T-helper 1 cell treated with Interleukin-12 subunit alpha and Interleukin-12 subunit beta and Interleukin-4 antibody, amounts not matched to agents 30 μg/mL and 1 μg/mL, for 36 hours (primary cell): Measurements from ENCODE around the gene MED12.

Source experiments
- H3K27ac Mint-ChIP-seq: one replicate; pipeline ENCODE4 v1.8.0; 2021; ENCODE audit warnings: mild to moderate bottlenecking, mixed read lengths
- H3K27me3 Mint-ChIP-seq: one replicate; pipeline ENCODE4 v1.8.0; 2021; ENCODE audit warnings: low read depth, mixed read lengths
- H3K36me3 Mint-ChIP-seq: one replicate; pipeline ENCODE4 v1.8.0; 2021; ENCODE audit warnings: low read depth, mixed read lengths
- H3K4me1 Mint-ChIP-seq: one replicate; pipeline ENCODE4 v1.8.0; 2021; ENCODE audit warnings: low read depth, mixed read lengths
- H3K4me3 Mint-ChIP-seq: one replicate; pipeline ENCODE4 v1.8.0; 2021; ENCODE audit warnings: mild to moderate bottlenecking, moderate library complexity, mixed read lengths
- H3K9me3 Mint-ChIP-seq: one replicate; pipeline ENCODE4 v1.8.0; 2021; ENCODE audit warnings: mixed read lengths

The MED12 gene

DNA sequence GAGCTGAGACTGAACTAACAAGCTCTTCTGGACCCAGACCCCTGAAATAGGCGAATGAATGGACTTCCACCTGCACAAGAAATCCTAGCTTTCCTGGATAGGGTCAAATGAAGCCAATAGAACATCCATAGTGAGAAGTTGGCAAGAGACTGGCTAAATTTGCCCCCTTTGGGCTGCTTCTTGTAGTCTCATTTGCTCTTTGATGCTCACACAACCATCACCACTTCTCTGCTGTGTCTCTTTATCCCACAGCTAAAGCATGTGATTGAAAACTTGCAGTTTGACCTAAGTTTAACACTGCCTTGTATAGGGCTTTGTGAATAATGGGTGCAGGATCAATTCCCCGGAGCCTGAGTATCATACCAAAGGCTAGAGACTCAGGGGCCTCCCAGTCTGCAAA lies 64.5 kb downstream of the MED12 start:
- Mint-ChIP-seq H3K4me3 (peak overlapping the region; percentile 86), H3K27me3 (no peaks in the 10 kb centered on the region), H3K9me3 (no peaks in the 10 kb centered on the region), H3K4me1 (peaks cover 10% of the 10 kb centered on the region), H3K27ac (peak overlapping the region; percentile 96), H3K36me3 (peaks cover 11% of the 10 kb centered on the region)

DNA sequence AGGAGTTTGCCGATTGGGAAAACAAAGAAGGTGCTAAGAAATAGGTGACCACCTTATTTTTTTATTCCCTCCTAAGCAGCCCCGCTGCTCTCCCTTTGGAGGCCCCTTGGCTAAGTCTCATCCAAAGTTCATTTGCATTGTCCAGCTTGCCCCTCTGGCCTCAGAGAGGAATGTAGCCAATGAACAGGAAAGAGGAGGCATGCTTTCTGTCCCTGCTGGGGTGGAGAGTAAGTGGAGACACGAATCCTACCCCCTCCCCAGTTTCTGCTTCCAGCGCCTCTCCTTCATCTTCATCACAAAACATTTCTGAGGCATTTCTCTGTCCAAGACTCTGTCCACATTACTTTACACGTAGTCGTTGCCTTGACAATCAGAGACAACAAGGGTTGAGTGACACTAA lies 64.9 kb downstream of the MED12 start:
- Mint-ChIP-seq H3K36me3 (peaks cover 11% of the 10 kb centered on the region), H3K27ac (no peak overlapping the region), H3K9me3 (no peaks in the 10 kb centered on the region)

DNA sequence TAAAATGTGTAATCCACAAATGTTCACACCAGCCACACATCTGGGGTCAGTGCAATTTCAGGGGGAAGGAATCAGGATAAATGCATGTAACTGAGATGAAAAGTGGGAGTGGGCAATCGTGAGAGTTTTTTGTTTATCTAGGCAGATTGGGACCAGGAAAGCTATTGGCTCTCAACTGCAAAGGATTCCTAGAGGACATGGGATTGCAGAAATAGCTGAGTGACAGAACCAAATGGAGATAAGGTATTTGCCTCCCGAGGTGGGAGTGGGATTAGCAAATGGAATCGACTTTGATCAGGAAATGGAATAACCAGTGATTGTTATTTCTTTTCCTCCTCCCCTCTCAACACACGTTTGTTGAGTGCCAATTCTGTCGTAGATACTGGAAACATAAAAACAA lies 65.7 kb downstream of the MED12 start:
- no peak overlapping the region for H3K4me3 Mint-ChIP-seq
- peaks cover 10% of the 10 kb centered on the region for H3K4me1 Mint-ChIP-seq
- no peaks in the 10 kb centered on the region for H3K9me3 Mint-ChIP-seq
- no peak overlapping the region for H3K27ac Mint-ChIP-seq
- no peaks in the 10 kb centered on the region for H3K27me3 Mint-ChIP-seq
- peaks cover 8% of the 10 kb centered on the region for H3K36me3 Mint-ChIP-seq

More for the DNA sequence above, 64.9 kb downstream of the MED12 start:
- Mint-ChIP-seq H3K4me3 (no peak overlapping the region), H3K27me3 (no peaks in the 10 kb centered on the region), H3K4me1 (peaks cover 10% of the 10 kb centered on the region)

DNA sequence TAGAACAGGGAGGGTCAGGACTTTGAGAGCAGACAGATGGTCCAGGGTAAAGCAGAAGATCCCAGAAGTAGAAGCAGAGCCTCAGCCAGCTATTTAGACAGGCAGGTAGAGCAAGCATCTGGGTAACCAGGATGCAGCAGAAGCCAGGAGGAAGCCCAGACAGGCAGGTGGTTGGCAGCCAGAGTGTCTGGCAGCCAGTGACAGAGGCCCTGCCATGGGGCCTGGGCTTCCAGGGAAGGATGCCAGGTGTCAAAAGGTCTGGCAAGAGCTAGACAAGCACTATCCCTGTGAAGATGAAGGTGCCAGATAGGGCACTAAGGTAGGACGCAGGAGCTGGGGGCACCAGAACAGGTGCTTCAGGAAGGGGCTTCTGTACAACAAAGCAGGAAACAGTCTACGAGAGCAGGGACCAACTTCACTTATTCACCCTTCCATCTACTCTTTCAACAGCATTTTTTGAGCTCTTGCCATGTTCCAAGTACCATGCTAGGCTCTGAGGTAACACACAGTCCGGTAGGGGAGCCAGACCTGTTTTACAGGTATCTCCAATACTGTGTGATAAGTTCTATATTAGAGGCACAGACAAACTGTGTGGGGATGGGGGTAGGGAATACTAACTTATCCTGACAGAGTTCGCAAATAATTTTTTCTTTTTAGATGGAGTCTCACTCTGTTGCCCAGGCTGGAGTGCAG lies 66.6 kb downstream of the MED12 start:
- peaks cover 8% of the 10 kb centered on the region for H3K36me3 Mint-ChIP-seq
- peaks cover 10% of the 10 kb centered on the region for H3K4me1 Mint-ChIP-seq
- H3K27me3 Mint-ChIP-seq = no peaks in the 10 kb centered on the region
- H3K9me3 Mint-ChIP-seq = no peaks in the 10 kb centered on the region
- no peak overlapping the region for H3K4me3 Mint-ChIP-seq
- no peak overlapping the region for H3K27ac Mint-ChIP-seq

DNA sequence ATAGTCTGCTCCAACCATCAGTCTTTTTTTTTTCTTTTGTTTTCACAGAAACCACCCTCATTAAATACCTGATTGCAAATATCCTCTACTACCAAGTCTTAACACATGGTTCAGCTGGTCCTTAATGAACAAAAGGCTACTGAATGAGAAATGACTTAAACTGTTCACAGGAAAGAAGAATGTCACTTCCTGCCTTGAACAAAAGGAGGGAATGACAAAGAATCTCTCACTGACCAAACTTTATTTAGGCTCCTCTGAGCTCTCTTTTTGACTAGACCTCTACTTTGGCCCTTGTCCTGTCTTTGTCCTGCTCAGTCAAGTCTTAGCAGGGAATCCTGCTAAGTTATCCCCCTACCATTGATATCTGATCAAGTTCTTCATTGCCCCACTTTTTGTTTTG lies 72.9 kb downstream of the MED12 start:
- Mint-ChIP-seq H3K4me1 (peaks cover 18% of the 10 kb centered on the region), H3K27ac (no peak overlapping the region), H3K4me3 (no peak overlapping the region), H3K9me3 (no peaks in the 10 kb centered on the region), H3K27me3 (no peaks in the 10 kb centered on the region), H3K36me3 (peaks cover 10% of the 10 kb centered on the region)
